ENCODE results near the gene STAT4.

The STAT4 gene

GRCh38 chr2:191143791-191144190 lies 7.0 kb downstream of the STAT4 start:
- no peak for DNase-seq

- DNase-seq: no peak
Observed at GRCh38 chr2:191128911-191129304, 21.9 kb downstream of the STAT4 start.

- DNase-seq: no peak
Observed at GRCh38 chr2:191128172-191128910, 22.5 kb downstream of the STAT4 start.

GRCh38 chr2:191127235-191127634 lies 23.6 kb downstream of the STAT4 start:
- no peak for DNase-seq

GRCh38 chr2:191126386-191127085 lies 24.3 kb downstream of the STAT4 start:
- DNase-seq: no peak

- DNase-seq: no peak
Observed at GRCh38 chr2:191125646-191126045, 25.1 kb downstream of the STAT4 start.

GRCh38 chr2:191122638-191123294 lies 28.0 kb downstream of the STAT4 start:
- no peak for DNase-seq

GRCh38 chr2:191117341-191117740 lies 33.5 kb downstream of the STAT4 start:
- DNase-seq: no peak

GRCh38 chr2:191115804-191116203 lies 35.0 kb downstream of the STAT4 start:
- DNase-seq: no peak

GRCh38 chr2:191115391-191115790 lies 35.4 kb downstream of the STAT4 start:
- peak; percentile 64 for DNase-seq

GRCh38 chr2:191114403-191114886 lies 36.3 kb downstream of the STAT4 start:
- DNase-seq: peak in 1 of 2 experiments; percentile 9

GRCh38 chr2:191113761-191114160 lies 37.0 kb downstream of the STAT4 start:
- no peak for DNase-seq

- DNase-seq: no peak
Observed at GRCh38 chr2:191112448-191112901, 38.3 kb downstream of the STAT4 start.

GRCh38 chr2:191109888-191110287 lies 40.9 kb downstream of the STAT4 start:
- DNase-seq: no peak

GRCh38 chr2:191108331-191108730 lies 42.5 kb downstream of the STAT4 start:
- DNase-seq: no peak

GRCh38 chr2:191105082-191105481 lies 45.7 kb downstream of the STAT4 start:
- DNase-seq: no peak

GRCh38 chr2:191103774-191104173 lies 47.0 kb downstream of the STAT4 start:
- no peak for DNase-seq

GRCh38 chr2:191100216-191100615 lies 50.6 kb downstream of the STAT4 start:
- DNase-seq: no peak

- DNase-seq: no peak
Observed at GRCh38 chr2:191087311-191087710, 63.5 kb downstream of the STAT4 start.

GRCh38 chr2:191086706-191087105 lies 64.1 kb downstream of the STAT4 start:
- DNase-seq: no peak

- no peak for DNase-seq
Observed at GRCh38 chr2:191083540-191083939, 67.3 kb downstream of the STAT4 start.

GRCh38 chr2:191082321-191082720 lies 68.5 kb downstream of the STAT4 start:
- no peak for DNase-seq

- no peak for DNase-seq
Observed at GRCh38 chr2:191081411-191082155, 69.2 kb downstream of the STAT4 start.
